CD14-positive monocyte (primary cell): ENCODE measurements around the gene SCRN2. TPM values are rescaled to one million over a fixed set of nuclear protein-coding genes. Genes with fewer than 3 reads are reported as not detected.

Experiments
- DNase-seq, 3 donors: peaks; one replicate each; pipeline ENCODE4 v3.0.0-alpha.2; 2011 to 2022
- H2AFZ ChIP-seq: 2 replicates; pipeline ENCODE4 v1.6.0; 2012; ENCODE audit warnings: mild to moderate bottlenecking, low read depth, low read length, inconsistent platforms; ENCODE audit not compliant: insufficient read depth, poor library complexity, severe bottlenecking
- H3K27ac ChIP-seq, 2 donors: 1 replicate in 1 of 2; 2 replicates in 1 of 2; pipeline ENCODE4 v1.5.1; 2012 to 2013; ENCODE audit warnings: low read length in 2 of 2, control low read depth in 1 of 2, inconsistent platforms in 1 of 2, low read depth in 1 of 2, mild to moderate bottlenecking in 1 of 2
- H3K27me3 ChIP-seq, 2 donors: one replicate each; pipeline versions ENCODE4 v1.6.0 to v1.6.1; 2011 to 2013; ENCODE audit warnings: low read length in 2 of 2; ENCODE audit not compliant: control insufficient read depth in 2 of 2, insufficient read depth in 2 of 2
- H3K36me3 ChIP-seq, 2 donors: replicated peaks in 1 of 2; 1 replicate in 1 of 2; 2 replicates in 1 of 2; pipeline versions ENCODE4 v1.5.1 to v1.6.1; 2012 to 2013; ENCODE audit warnings: low read length in 2 of 2, control low read depth in 1 of 2, inconsistent platforms in 1 of 2, mild to moderate bottlenecking in 1 of 2; ENCODE audit not compliant: insufficient read depth in 2 of 2, control insufficient read depth in 1 of 2
- H3K4me1 ChIP-seq, 2 donors: 1 replicate in 1 of 2; 2 replicates in 1 of 2; pipeline versions ENCODE4 v1.5.1 to v1.6.1; 2012 to 2013; ENCODE audit warnings: low read length in 2 of 2, control low read depth in 1 of 2, inconsistent platforms in 1 of 2, mild to moderate bottlenecking in 1 of 2, moderate library complexity in 1 of 2; ENCODE audit not compliant: insufficient read depth in 2 of 2, control insufficient read depth in 1 of 2
- H3K4me2 ChIP-seq: replicated peaks from 2 replicates; pipeline ENCODE3; 2012; ENCODE audit warnings: low read length, moderate library complexity, mild to moderate bottlenecking; ENCODE audit not compliant: poor library complexity, severe bottlenecking; ENCODE audit errors: extremely low read depth
- H3K4me3 ChIP-seq, 3 experiments: fragments of 200-600 bp in 1 of 3; sonication (generic) in 1 of 3; replicated peaks in 1 of 3; 1 replicate in 2 of 3; 2 replicates in 1 of 3; pipeline ENCODE4 v1.5.1; 2011 to 2013; ENCODE audit warnings: low read length in 3 of 3, mild to moderate bottlenecking in 3 of 3, control low read depth in 2 of 3, low read depth in 2 of 3, inconsistent platforms in 1 of 3, moderate library complexity in 1 of 3
- H3K79me2 ChIP-seq: 2 replicates; pipeline ENCODE4 v1.6.0; 2012; ENCODE audit warnings: mild to moderate bottlenecking, control low read depth, inconsistent platforms, low read length, moderate library complexity; ENCODE audit not compliant: insufficient read depth
- H3K9ac ChIP-seq: 2 replicates; pipeline ENCODE4 v1.6.0; 2017; ENCODE audit warnings: low read length, mild to moderate bottlenecking; ENCODE audit not compliant: insufficient read depth, poor library complexity, severe bottlenecking
- H3K9me3 ChIP-seq, 2 donors: replicated peaks in 1 of 2; 1 replicate in 1 of 2; 2 replicates in 1 of 2; pipeline versions ENCODE4 v1.5.1 to v1.6.1; 2012 to 2013; ENCODE audit warnings: low read length in 2 of 2, control low read depth in 1 of 2; ENCODE audit not compliant: control insufficient read depth in 1 of 2, insufficient read depth in 1 of 2
- H4K20me1 ChIP-seq: 2 replicates; pipeline ENCODE4 v1.6.0; 2012; ENCODE audit warnings: mild to moderate bottlenecking, low read length, control low read depth, moderate library complexity; ENCODE audit not compliant: insufficient read depth
- H3K27ac Mint-ChIP-seq, 7 donors: one replicate each; pipeline ENCODE4 v1.8.0; 2020; ENCODE audit warnings: mild to moderate bottlenecking in 7 of 7, mixed read lengths in 7 of 7, moderate library complexity in 6 of 7, inconsistent platforms in 2 of 7
- H3K27me3 Mint-ChIP-seq, 3 donors: one replicate each; pipeline ENCODE4 v1.8.0; 2021 to 2022; ENCODE audit warnings: low read depth in 3 of 3, mild to moderate bottlenecking in 3 of 3, mixed read lengths in 3 of 3, moderate library complexity in 3 of 3, inconsistent platforms in 1 of 3
- H3K36me3 Mint-ChIP-seq, 2 donors: one replicate each; pipeline ENCODE4 v1.8.0; 2020; ENCODE audit warnings: mixed read lengths in 2 of 2, inconsistent platforms in 1 of 2, mild to moderate bottlenecking in 1 of 2
- H3K4me1 Mint-ChIP-seq: one replicate; pipeline ENCODE4 v1.8.0; 2020; ENCODE audit warnings: mild to moderate bottlenecking, mixed read lengths
- H3K4me3 Mint-ChIP-seq, 2 donors: one replicate each; pipeline ENCODE4 v1.8.0; 2020; ENCODE audit warnings: mild to moderate bottlenecking in 2 of 2, mixed read lengths in 2 of 2, moderate library complexity in 1 of 2
- H3K9me3 Mint-ChIP-seq, 7 donors: one replicate each; pipeline ENCODE4 v1.8.0; 2020 to 2022; ENCODE audit warnings: mixed read lengths in 7 of 7, mild to moderate bottlenecking in 6 of 7, moderate library complexity in 6 of 7, inconsistent platforms in 2 of 7
- CTCF ChIP-seq: fragments of 200-600 bp; IDR thresholded peaks from one replicate; pipeline ENCODE4 v1.8.0; 2022; ENCODE audit warnings: antibody characterized with exemption, mild to moderate bottlenecking
- WGBS: methylation state at CpG from one replicate; pipeline ENCODE4 v1.1.5; 2013; ENCODE audit warnings: missing lambda C conversion rate; ENCODE audit not compliant: insufficient coverage; 5-methylcytosine and 5-hydroxymethylcytosine counted together
- intact Hi-C, 2 donors: fragments of 100-400 bp; cut with micrococcal nuclease; formaldehyde crosslinking; loops; one replicate each; pipeline versions ENCODE4 v1.15.0 to v1.15.1; 2023
- polyA plus RNA-seq, 3 donors: library from polyadenylated mRNA; depleted of rRNA in 1 of 3; unstranded in 2 of 3; stranded (reverse) in 1 of 3; fragments of 300-500 nt in 2 of 3; fragments of >200 nt in 1 of 3; fragmentation: Illumina TruSeq in 2 of 3; gene quantifications; 1 replicate in 2 of 3; 2 replicates in 1 of 3; pipeline ENCODE4 v1.2.3, GENCODE V29; 2012 to 2021

Gene SCRN2
- polyA plus RNA-seq, 3 donors: 13.2 to 45.1 (median 14.5) TPM

GRCh38 chr17:47813512-47814031, 27.5 kb downstream of the SCRN2 start:
- Mint-ChIP-seq H3K4me3 (no peak overlapping the region), H3K27me3 (peaks cover 0 to 2% (median 0%) of the 10 kb centered on the region in 3 donors), H3K4me1 (no peaks in the 10 kb centered on the region), H3K27ac (no peak overlapping the region), H3K9me3 (no peaks in the 10 kb centered on the region), H3K36me3 (peaks cover 82 to 86% of the 10 kb centered on the region in 2 donors)
- Histone ChIP-seq H3K9me3 (no peaks in the 10 kb centered on the region), H3K27me3 (no peaks in the 10 kb centered on the region), H3K79me2 (no peaks in the 10 kb centered on the region), H3K9ac (no peak overlapping the region), H3K4me1 (no peaks in the 10 kb centered on the region), H4K20me1 (no peaks in the 10 kb centered on the region), H3K27ac (no peak overlapping the region), H2AFZ (no peak overlapping the region), H3K36me3 (peaks cover 84 to 97% of the 10 kb centered on the region in 2 donors), H3K4me2 (no peak overlapping the region), H3K4me3 (no peak overlapping the region)
- 96% methylated on average over 22 of the region's 22 CpGs for WGBS
- no peak for TF ChIP-seq CTCF
- intact Hi-C loops: no loop called here
- no peak for DNase-seq

GRCh38 chr17:47813077-47813476, 28.0 kb downstream of the SCRN2 start:
- no peak overlapping the region for H3K4me3 Mint-ChIP-seq
- 98% methylated on average over 10 of the region's 14 CpGs for WGBS
- Histone ChIP-seq H3K4me2 (no peak overlapping the region), H4K20me1 (no peaks in the 10 kb centered on the region), H3K79me2 (no peaks in the 10 kb centered on the region), H3K4me3 (no peak overlapping the region), H3K4me1 (no peaks in the 10 kb centered on the region), H3K27me3 (no peaks in the 10 kb centered on the region), H3K36me3 (peaks cover 84 to 97% of the 10 kb centered on the region in 2 donors), H2AFZ (no peak overlapping the region), H3K27ac (no peak overlapping the region), H3K9ac (no peak overlapping the region), H3K9me3 (no peaks in the 10 kb centered on the region)
- peak in 1 of 3 donors; percentile 3 for DNase-seq
- H3K4me1 Mint-ChIP-seq: no peaks in the 10 kb centered on the region
- peaks cover 0 to 2% (median 0%) of the 10 kb centered on the region in 3 donors for H3K27me3 Mint-ChIP-seq
- TF ChIP-seq CTCF: no peak
- no peaks in the 10 kb centered on the region for H3K9me3 Mint-ChIP-seq
- H3K36me3 Mint-ChIP-seq: peaks cover 83 to 86% of the 10 kb centered on the region in 2 donors
- intact Hi-C loops: no loop called here
- no peak overlapping the region for H3K27ac Mint-ChIP-seq
